GF-D8 (cell line): ENCODE measurements around the gene HNRNPH1.

Source experiments
- DNase-seq: peaks from one replicate; lab custom pipeline; 2025; lab: John Stamatoyannopoulos, UW

HNRNPH1 gene

GRCh38 chr5:179605026-179605833, 18.2 kb downstream of the HNRNPH1 start:
- DNase-seq = no peak

GRCh38 chr5:179603308-179603707, 20.2 kb downstream of the HNRNPH1 start:
- DNase-seq = no peak

- DNase-seq = no peak
Measured at GRCh38 chr5:179601871-179602625, 21.4 kb downstream of the HNRNPH1 start.

DNA sequence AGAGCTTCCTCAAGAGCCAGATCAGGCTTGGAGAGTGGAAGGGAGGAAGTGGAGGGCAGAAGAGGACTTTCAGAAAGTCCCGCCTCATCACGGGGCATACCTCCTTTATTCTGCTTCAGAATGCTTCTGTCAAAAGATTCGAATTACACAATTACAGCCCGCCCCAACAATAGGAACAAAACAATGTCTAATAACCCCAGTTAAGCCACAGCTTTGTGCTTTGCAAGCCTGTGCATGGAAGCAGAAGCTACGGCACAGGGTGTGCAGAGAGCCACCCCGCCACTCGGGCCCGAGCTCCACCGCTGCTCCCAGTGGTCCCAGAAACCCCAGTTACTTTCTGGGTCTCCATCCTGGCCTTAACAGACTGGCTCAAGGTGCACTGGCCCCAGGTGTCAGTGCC, 23.5 kb downstream of the HNRNPH1 start:
- DNase-seq = no peak

- DNase-seq = no peak
Measured at GRCh38 chr5:179599566-179599965, 23.9 kb downstream of the HNRNPH1 start.

- DNase-seq = no peak
Measured at GRCh38 chr5:179599100-179599499, 24.4 kb downstream of the HNRNPH1 start.

DNA sequence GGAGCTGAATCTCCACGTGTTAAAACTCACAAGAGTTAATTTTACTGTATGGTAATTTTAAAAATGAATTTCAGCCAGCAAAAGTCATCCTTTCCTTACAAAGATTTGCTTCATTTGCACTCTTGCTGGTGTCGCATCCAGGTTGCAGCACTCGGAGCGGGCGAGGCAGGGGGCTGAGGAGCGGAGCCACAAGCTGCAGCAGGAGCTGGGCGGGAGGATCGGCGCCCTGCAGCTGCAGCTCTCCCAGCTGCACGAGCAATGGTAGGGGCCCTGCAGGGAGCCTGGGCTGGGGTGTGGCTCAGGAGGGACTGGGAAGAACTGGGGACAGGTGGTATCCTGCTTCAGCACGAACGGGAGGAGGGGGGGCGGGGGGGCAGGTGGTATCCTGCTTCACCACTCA, 27.1 kb downstream of the HNRNPH1 start:
- no peak for DNase-seq

- no peak for DNase-seq
Measured at GRCh38 chr5:179595916-179596315, 27.6 kb downstream of the HNRNPH1 start.

DNA sequence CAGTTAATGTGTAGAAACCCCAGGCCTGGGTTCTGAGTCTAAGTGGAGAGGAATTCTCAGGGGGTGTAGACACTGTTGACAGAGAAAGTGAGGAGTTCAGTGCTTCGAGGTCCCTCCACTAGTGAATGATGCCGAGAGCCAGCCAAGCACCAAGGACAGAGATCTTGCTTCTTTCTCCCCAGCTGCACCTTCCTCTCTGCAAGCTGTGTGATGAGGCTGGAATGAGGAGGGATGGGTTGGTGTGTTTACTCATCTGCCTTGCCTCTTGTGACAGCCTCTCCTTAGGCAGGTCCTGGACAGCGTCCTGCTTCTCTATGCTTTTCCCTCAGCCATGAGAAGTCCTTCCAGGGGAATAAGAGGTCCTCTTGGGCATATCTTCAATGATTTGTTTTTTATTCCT, 35.3 kb downstream of the HNRNPH1 start:
- no peak for DNase-seq

GRCh38 chr5:179585941-179586401, 37.5 kb downstream of the HNRNPH1 start:
- no peak for DNase-seq

DNA sequence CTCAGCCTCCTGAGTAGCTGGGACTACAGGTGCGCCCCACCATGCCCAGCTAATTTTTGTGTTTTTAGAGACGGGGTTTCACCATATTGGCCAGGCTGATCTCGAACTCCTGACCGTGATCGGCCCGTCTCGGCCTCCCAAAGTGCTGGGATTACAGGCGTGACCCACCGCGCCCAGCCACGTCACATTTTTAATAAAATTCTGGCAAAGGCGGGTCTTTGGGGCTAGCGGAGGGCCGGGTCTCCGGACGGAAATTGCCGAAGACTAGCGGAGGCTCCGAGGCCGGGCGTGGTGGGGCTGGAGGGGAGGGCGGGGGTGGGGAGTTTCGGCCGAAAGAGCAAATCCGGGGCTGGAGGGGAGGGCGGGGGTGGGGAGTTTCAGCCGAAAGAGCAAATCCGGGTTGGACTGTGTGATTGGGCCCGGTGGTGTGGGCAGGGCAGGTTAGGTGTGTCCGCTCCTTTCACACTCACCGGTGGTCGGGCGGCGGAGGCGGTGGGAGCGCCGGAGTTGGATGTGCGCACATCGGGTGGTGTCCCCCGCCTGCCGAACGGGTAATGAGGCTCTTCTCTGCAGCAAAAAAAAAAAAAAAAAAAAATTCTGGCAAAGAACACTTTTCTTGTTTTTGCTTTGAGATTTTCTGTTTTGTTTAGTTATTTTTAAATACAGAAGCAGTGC, 46.0 kb downstream of the HNRNPH1 start:
- no peak for DNase-seq

DNA sequence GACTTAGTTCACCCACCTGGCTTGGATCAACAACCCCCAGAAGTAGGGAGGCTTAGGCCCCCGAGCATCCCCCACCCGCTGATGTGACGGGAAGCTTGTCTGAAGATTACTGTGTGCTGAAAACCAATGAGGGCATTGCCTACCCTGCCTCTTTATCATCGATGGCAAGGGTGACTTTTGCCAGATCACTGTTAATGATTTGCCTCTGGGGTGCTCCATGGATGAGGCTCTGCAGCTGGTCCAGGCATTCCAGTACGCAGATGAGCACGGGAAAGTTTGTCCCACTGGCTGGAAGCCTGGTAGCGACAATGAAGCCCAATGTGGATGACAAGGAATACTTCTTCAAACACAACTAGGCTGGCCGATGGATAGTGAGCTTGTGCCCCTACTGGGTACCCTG, 51.1 kb downstream of the HNRNPH1 start:
- DNase-seq = no peak

DNA sequence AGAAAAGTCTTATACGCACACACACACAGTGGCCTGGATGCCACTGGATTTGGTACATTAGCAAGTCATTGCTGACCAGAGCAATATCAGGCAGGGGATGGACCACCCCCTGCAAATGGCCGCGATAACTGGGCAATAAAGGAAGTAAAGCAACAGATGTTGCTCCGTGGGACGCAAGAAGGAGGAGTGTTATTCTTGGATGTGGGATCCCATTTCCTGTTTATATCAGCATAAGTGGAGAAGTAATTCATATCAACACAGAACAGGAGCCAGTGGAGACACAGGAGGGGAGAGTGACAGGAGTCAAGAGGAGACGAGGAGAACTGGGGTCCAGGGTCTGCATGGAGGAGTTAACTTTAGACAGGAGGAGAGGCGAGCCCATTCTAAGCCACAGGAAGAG, 54.8 kb downstream of the HNRNPH1 start:
- no peak for DNase-seq

DNA sequence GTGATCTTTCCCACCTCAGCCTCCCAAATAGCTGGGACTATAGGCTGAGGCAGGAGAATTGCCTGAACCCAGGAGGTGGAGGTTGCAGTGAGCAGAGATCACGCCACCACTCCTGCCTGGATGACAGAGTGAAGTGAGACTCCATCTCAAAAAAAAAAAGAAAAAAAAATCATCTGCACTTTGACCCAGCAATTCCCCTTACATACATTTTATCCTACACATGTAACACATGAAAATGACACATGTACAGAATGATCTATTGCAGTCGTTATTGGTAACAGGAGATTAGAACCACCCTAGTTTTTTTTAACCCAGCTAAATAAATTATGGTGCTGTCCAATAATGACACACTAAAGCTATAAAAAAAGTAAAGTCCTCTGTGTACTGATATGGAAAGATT, 58.9 kb downstream of the HNRNPH1 start:
- DNase-seq = no peak
